Smooth muscle cell (in vitro differentiated cells): ENCODE measurements around the gene LTA4H. TPM values are rescaled to one million over a fixed set of nuclear protein-coding genes. Genes with fewer than 3 reads are reported as not detected.

Experiments used
- DNase-seq: peaks from one replicate; lab custom pipeline; 2025; ENCODE audit not compliant: unreplicated experiment; lab: John Stamatoyannopoulos, UW
- H2AFZ ChIP-seq: fragments of 200-600 bp; sonication (generic); 2 replicates; pipeline ENCODE4 v1.6.0; 2016; ENCODE audit warnings: antibody characterized with exemption, low read depth, mild to moderate bottlenecking
- H3F3A ChIP-seq: fragments of 200-600 bp; sonication (generic); 2 replicates; pipeline ENCODE4 v1.6.0; 2017; ENCODE audit warnings: antibody characterized with exemption, low read depth
- H3K27ac ChIP-seq: fragments of 200-600 bp; sonication (generic); 2 replicates; pipeline ENCODE4 v1.5.1; 2016; ENCODE audit warnings: low read depth, mild to moderate bottlenecking
- H3K27me3 ChIP-seq: fragments of 200-600 bp; sonication (generic); 2 replicates; pipeline ENCODE4 v1.6.1; 2016; ENCODE audit warnings: low read depth, mild to moderate bottlenecking
- H3K36me3 ChIP-seq: fragments of 200-600 bp; sonication (generic); 2 replicates; pipeline ENCODE4 v1.5.1; 2016; ENCODE audit warnings: low read depth
- H3K4me1 ChIP-seq: fragments of 200-600 bp; sonication (generic); 2 replicates; pipeline ENCODE4 v1.5.1; 2016; ENCODE audit warnings: low read depth
- H3K4me2 ChIP-seq: fragments of 200-600 bp; sonication (generic); 2 replicates; pipeline ENCODE4 v1.6.0; 2016; ENCODE audit warnings: mild to moderate bottlenecking
- H3K4me3 ChIP-seq: fragments of 200-600 bp; sonication (generic); 2 replicates; pipeline ENCODE4 v1.5.1; 2016; ENCODE audit warnings: mild to moderate bottlenecking
- H3K79me2 ChIP-seq: fragments of 200-600 bp; sonication (generic); 2 replicates; pipeline ENCODE4 v1.6.0; 2016; ENCODE audit warnings: low read depth, mild to moderate bottlenecking
- H3K9ac ChIP-seq: fragments of 200-600 bp; sonication (generic); 2 replicates; pipeline ENCODE4 v1.6.0; 2016; ENCODE audit warnings: low read depth
- H3K9me3 ChIP-seq: fragments of 200-600 bp; sonication (generic); replicated peaks from 2 replicates; pipeline ENCODE4 v1.5.1; 2016; ENCODE audit warnings: low read depth
- H4K20me1 ChIP-seq: fragments of 200-600 bp; sonication (generic); 2 replicates; pipeline ENCODE4 v1.6.0; 2016; ENCODE audit warnings: low read depth
- CTCF ChIP-seq: fragments of 200-600 bp; sonication (generic); IDR thresholded peaks from 2 replicates; pipeline ENCODE4 v1.5.1; 2017; ENCODE audit warnings: borderline replicate concordance, mild to moderate bottlenecking, antibody characterized with exemption; ENCODE audit not compliant: insufficient read depth, poor library complexity, severe bottlenecking
- WGBS: methylation state at CpG from one replicate; pipeline ENCODE4 v1.1.7; 2016; ENCODE audit warnings: low lambda C conversion rate; 5-methylcytosine and 5-hydroxymethylcytosine counted together
- polyA plus RNA-seq: library from polyadenylated mRNA; unstranded; fragments of >200 nt; fragmentation: Nextera tagmentation; extraction: Ambion mirVana; gene quantifications from 2 replicates; pipeline ENCODE4 v1.2.1, GENCODE V29; 2016
- total RNA-seq: library from RNA; depleted of rRNA; stranded (reverse); fragments of >200 nt; gene quantifications from 2 replicates; pipeline ENCODE4 v1.2.3, GENCODE V29; 2014

LTA4H gene
- total and polyA plus RNA-seq, 2 experiments from 2014 or later = 33.9 to 74.4 TPM

DNA sequence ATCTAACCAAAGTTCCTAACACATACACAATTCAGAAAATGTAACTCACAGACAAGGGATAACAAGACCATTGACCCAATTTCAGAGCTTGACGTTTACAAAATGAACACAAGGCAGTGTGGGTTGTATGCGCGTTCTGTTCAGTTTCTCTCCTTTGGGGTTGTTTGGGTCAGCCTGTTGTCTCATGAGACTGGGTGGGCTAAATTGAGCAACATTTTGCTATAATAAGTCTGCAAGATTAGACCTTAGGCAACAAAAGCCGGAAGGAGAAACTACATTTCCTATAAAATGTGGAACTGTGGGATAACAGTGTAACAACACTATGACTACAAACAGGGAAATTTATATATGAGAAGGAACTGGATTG lies 18.8 kb upstream of the LTA4H start:
- Histone ChIP-seq H3K9me3 (no peaks in the 10 kb centered on the region), H3K27ac (no peak overlapping the region), H3K36me3 (no peaks in the 10 kb centered on the region), H3K4me2 (no peak overlapping the region), H3F3A (no peaks in the 10 kb centered on the region), H4K20me1 (no peaks in the 10 kb centered on the region), H3K4me3 (no peak overlapping the region), H3K4me1 (no peaks in the 10 kb centered on the region), H2AFZ (no peak overlapping the region), H3K79me2 (no peaks in the 10 kb centered on the region), H3K27me3 (no peaks in the 10 kb centered on the region), H3K9ac (no peak overlapping the region)
- DNase-seq = no peak
- TF ChIP-seq CTCF = no peak
- WGBS = 97% methylated on average over 4 of the region's 4 CpGs

DNA sequence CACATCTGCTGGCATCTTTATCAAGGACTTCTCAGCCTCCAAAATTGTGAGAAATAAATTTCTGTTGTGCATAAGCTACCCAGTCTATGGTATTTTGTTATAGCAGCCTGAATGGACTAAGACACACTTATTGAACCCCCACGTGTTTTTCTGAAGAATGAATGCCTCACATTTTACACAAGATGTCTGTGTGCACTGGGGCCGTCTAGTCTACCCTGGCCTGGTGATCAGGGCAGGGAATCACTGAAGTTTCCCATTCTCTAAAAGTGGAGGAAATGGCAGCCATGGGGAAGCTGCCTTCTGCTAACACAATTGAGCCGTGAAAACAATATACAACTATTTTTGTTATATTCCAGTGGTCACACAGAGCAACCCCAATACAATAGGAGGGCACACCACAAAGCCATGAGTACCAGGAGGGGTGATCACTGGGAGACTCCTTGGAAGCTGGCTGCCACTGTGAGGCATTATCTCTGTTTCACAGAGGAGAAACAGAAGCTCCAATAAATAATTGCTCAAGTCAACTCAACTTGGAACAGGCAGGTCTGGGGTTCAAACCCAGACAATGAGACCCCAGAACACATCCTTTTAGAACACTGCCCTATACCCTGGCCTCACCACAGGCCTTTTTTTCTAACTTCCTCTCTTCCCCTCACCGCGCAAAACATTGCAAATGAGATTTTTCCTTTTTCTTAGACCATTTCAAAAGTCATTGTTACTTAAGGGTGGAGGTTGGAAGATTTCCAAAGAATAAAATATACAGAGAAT lies 18.3 kb upstream of the LTA4H start:
- WGBS = 96% methylated on average over 5 of the region's 5 CpGs
- H3K4me3 ChIP-seq = no peak overlapping the region

DNA sequence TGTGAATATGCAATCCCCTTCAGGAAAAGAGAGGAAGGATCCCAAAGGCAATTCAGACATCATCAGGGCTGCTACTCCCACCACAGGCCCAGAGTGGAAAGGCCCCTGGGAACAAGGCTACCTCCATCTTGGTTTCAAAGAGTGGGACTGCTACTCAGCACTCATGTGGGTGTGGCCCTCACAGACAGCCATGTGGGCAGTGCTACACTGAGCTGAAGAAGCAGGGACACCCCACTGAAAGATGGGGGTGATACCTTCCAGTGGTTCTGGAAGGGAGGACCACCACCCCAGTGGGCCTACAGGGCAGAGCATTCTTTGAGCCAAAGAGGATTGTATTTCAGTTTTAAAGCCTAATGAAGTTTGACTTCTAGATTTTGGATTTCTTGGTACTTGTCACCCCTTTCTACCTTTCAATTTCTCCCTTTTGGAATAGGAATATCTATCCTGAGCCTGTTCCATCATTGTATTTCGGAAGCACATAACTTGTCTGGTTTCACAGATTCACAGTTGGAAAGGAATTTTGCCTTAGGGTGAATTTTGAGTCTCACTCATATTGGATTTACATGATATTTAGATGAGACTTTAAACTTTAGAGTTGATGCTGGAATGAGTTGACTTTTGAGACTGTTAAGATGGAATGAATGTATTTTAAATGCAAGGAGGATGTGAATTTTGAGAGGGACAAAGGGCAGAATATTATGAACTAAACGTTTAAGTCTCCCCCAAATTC lies 16.5 kb upstream of the LTA4H start:
- Histone ChIP-seq H3F3A (no peaks in the 10 kb centered on the region), H3K4me1 (no peaks in the 10 kb centered on the region), H3K9ac (no peak overlapping the region), H3K4me3 (no peak overlapping the region), H4K20me1 (no peaks in the 10 kb centered on the region), H3K79me2 (no peaks in the 10 kb centered on the region), H2AFZ (no peak overlapping the region), H3K9me3 (no peaks in the 10 kb centered on the region), H3K36me3 (no peaks in the 10 kb centered on the region), H3K27ac (no peak overlapping the region), H3K27me3 (no peaks in the 10 kb centered on the region), H3K4me2 (no peak overlapping the region)
- WGBS = 95% methylated on average over 2 of the region's 2 CpGs
- no peak for DNase-seq
- TF ChIP-seq CTCF = no peak

More for the DNA sequence above, 18.3 kb upstream of the LTA4H start:
- no peak for TF ChIP-seq CTCF
- no peaks in the 10 kb centered on the region for H3K27me3 ChIP-seq
- H4K20me1 ChIP-seq = no peaks in the 10 kb centered on the region
- H3K27ac ChIP-seq = no peak overlapping the region
- H3K36me3 ChIP-seq = no peaks in the 10 kb centered on the region
- H3K79me2 ChIP-seq = no peaks in the 10 kb centered on the region
- DNase-seq = no peak
- no peaks in the 10 kb centered on the region for H3K9me3 ChIP-seq
- H3K4me1 ChIP-seq = no peaks in the 10 kb centered on the region
- H3K4me2 ChIP-seq = no peak overlapping the region
- no peaks in the 10 kb centered on the region for H3F3A ChIP-seq
- no peak overlapping the region for H3K9ac ChIP-seq
- H2AFZ ChIP-seq = no peak overlapping the region

DNA sequence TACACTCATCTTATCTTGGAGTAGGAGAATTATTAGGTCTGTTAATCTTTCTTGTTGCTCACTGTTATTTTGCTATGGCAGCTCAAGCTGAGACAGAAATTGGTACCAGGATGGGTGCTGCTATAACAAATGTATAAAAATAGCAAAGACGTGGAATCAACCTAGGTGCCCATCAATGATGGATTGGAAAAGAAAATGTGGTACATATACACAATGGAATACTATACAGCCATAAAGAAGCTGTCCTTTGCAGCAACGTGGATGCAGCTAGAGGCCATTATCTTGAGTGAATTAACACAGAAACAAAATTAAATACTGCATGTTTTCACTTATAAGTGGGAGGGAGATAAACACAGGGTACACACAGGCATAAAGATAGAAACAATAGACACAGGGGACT lies 14.8 kb upstream of the LTA4H start:
- WGBS = 64% methylated on average over 2 of the region's 2 CpGs
- H3K9ac ChIP-seq = no peak overlapping the region

More for the DNA sequence above, 14.8 kb upstream of the LTA4H start:
- no peaks in the 10 kb centered on the region for H3K9me3 ChIP-seq
- no peak for TF ChIP-seq CTCF
- no peaks in the 10 kb centered on the region for H3K79me2 ChIP-seq
- H3K4me2 ChIP-seq = no peak overlapping the region
- H2AFZ ChIP-seq = no peak overlapping the region
- H3K36me3 ChIP-seq = no peaks in the 10 kb centered on the region
- no peaks in the 10 kb centered on the region for H3K4me1 ChIP-seq
- no peak for DNase-seq
- H3K27ac ChIP-seq = no peak overlapping the region
- H4K20me1 ChIP-seq = no peaks in the 10 kb centered on the region
- H3F3A ChIP-seq = no peaks in the 10 kb centered on the region
- no peaks in the 10 kb centered on the region for H3K27me3 ChIP-seq
- no peak overlapping the region for H3K4me3 ChIP-seq
